Fibroblast of mammary gland (primary cell): ENCODE measurements around the gene PSMA5.

ENCODE experiments used
- DNase-seq: peaks from one replicate; pipeline ENCODE4 v3.0.0-alpha.2; 2010; ENCODE audit warnings: low read depth
- H3K4me3 ChIP-seq: 2 replicates; pipeline ENCODE4 v1.5.1; 2011; ENCODE audit warnings: low read depth, mild to moderate bottlenecking, low read length, moderate library complexity; ENCODE audit not compliant: control insufficient read depth
- CTCF ChIP-seq: conservative IDR thresholded peaks from 2 replicates; pipeline ENCODE4 v1.5.1; 2011; ENCODE audit warnings: low read depth, low read length, inconsistent platforms; ENCODE audit not compliant: control insufficient read depth, insufficient read depth

PSMA5 gene

GRCh38 chr1:109404838-109405237 lies 21.4 kb downstream of the PSMA5 start:
- DNase-seq = no peak
- H3K4me3 ChIP-seq = no peak overlapping the region
- TF ChIP-seq CTCF = no peak

- H3K4me3 ChIP-seq = no peak overlapping the region
These were observed 24.2 kb downstream of the PSMA5 start for GRCh38 chr1:109402025-109402424.

GRCh38 chr1:109400035-109400655 lies 26.1 kb downstream of the PSMA5 start:
- no peak overlapping the region for H3K4me3 ChIP-seq
- DNase-seq = no peak
- TF ChIP-seq CTCF = no peak

More at GRCh38 chr1:109402025-109402424, 24.2 kb downstream of the PSMA5 start:
- no peak for TF ChIP-seq CTCF
- DNase-seq = no peak

GRCh38 chr1:109399326-109399957 lies 26.8 kb downstream of the PSMA5 start:
- no peak overlapping the region for H3K4me3 ChIP-seq
- peak; percentile 69 for DNase-seq

GRCh38 chr1:109398343-109399225 lies 27.7 kb downstream of the PSMA5 start:
- no peak for TF ChIP-seq CTCF
- DNase-seq = no peak
- peak overlapping the region; percentile 49 for H3K4me3 ChIP-seq

More at GRCh38 chr1:109399326-109399957, 26.8 kb downstream of the PSMA5 start:
- TF ChIP-seq CTCF = peak; percentile 51

- peak within 1 kb of the TSS; percentile 49 for H3K4me3 ChIP-seq
- peak; percentile 60 for DNase-seq
- TF ChIP-seq CTCF = no peak
These were observed 28.5 kb downstream of the PSMA5 start, which contains the start of gene SORT1 for GRCh38 chr1:109397581-109398342. Gene SORT1 (minus strand): TSS chr1:109397918. CDS start chr1:109397892, 26 bp downstream.
